KG1 (cell line): Measurements from ENCODE around the gene DDX46.
"Not testable (repeated sequence)": the region's sequence is repeated elsewhere in the genome, so short reads cannot be mapped to it uniquely, and the experiment has no call there.

Experiments
- DNase-seq: peaks from one replicate; lab custom pipeline; 2025; lab: John Stamatoyannopoulos, UW

DDX46 gene

GRCh38 chr5:134845335-134845851 is 86.8 kb downstream of the DDX46 start:
- DNase-seq, result no peak

GRCh38 chr5:134845852-134846640 is 87.5 kb downstream of the DDX46 start, which contains the start of gene C5orf24:
C5orf24 (plus strand) TSS chr5:134845968; CDS start chr5:134854901, 8,933 bp downstream.
- peak; percentile 50 for DNase-seq

DNA sequence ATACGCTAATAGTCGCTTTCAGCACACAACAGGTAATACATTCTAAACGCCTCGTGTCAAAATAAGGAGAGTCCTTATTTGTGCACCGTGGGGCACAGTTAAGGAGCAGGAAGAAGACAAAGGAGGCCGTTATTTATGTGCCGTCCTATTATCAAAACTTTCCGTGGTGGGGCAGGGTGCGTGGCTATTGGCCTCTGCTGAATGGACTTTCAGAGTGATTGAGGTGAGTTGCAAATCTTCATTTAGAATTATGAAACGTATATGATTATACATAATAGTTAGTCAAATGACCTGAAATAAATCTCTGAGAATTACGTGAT is 88.0 kb downstream of the DDX46 start:
- DNase-seq, result no peak

DNA sequence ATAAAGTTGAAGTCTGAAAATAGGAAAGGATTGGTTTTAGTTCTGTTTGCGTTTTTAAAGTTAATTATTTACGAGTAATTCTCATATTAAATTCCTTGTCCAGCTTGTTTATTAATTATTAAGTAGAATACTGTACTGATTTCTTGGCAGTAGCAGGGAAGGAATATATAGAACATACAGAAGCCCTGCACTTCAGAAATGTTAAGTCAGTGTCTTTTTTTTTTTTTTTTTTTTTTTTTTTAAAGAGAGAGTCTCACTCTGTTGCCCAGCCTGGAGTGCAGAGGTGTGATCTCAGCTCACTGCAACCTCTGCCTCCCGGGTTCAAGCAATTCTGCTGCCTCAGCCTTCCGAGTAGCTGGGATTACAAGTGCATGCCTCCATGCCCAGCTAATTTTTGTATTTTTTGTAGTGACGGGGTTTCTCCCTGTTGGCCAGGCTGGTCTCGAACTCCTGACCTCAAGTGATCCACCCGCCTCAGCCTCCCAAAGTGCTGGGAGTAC is 90.9 kb downstream of the DDX46 start:
- not testable (repeated sequence) for DNase-seq

DNA sequence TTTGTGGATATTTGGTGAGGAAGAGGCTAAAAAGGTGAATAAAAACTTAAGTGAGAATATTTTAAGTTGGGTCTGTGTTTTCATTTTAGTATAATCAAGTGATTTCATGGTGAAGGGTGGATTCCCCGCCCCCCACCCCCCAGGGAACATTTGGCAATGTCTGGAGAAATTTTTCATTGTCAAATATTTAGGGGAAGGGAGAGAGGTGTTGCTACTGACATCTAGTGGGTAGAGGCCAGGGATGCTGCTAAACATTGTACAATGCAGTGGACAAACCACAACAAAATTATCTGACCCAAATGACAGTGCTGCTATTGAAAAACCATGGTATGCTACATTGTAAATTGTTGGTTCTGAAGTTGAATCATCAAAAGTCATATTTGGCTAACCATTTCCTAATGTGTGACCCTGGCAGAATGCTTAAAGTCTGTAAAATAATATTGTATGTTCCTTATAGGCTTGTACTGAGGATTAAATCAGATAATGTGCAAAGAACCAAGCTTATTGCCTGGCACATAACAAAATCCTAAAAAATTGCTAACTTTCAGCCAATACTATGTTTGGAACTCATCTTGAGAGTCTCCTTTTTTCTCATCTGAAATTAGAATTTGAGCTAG is 92.8 kb downstream of the DDX46 start:
- DNase-seq, result no peak

- DNase-seq, result not testable (repeated sequence)
Measured at GRCh38 chr5:134856465-134856864, 97.9 kb downstream of the DDX46 start.

GRCh38 chr5:134857401-134857800 is 98.8 kb downstream of the DDX46 start:
- DNase-seq, result no peak

GRCh38 chr5:134864707-134865106 is 106.1 kb downstream of the DDX46 start:
- DNase-seq, result no peak

- no peak for DNase-seq
Measured at GRCh38 chr5:134873494-134873893, 114.9 kb downstream of the DDX46 start.

- DNase-seq, result peak; percentile 45
Measured at GRCh38 chr5:134873987-134874830, 115.6 kb downstream of the DDX46 start, which contains the start of gene TXNDC15. TXNDC15 (plus strand) TSS chr5:134874371; CDS start chr5:134874428, 57 bp downstream.

DNA sequence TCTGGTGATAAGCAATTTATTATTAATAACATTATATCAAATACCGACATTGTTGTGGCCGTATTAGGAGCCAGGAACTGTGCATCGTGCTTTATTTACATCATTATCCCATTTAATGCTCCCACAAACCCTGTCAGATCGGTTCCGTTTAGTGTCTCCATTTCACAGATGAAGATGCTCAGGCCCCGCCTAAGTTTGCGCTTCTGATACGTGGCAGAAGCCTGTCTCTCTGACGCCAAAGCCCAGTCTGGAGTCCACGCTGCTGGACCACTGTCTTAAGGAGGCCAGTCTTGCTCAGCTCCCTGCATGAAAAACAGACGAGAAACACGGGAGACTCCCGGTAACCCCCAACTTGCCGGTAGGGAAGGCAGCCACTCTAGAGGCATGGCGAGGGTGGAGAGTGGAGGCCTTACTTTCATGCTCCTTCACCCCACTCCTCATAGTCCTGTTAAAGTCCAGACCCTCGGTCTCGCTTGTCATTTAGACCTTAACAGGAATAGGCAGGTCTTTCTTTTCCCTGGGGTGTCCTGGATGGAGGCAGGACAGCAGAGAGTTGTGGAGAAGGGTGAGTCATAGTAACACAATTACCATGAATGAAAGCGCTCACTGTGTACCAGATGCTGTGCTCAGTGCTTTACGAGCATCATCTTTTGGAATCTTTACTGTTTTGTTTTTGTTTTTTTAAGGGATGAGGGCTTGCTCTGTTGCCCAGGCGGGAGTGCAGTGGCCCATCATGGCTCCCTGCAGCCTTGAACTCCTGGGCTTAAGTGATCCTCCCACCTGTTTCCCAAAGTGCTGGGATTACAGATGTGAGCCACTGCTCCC is 116.5 kb downstream of the DDX46 start:
- DNase-seq, result no peak

- DNase-seq, result no peak
Measured at GRCh38 chr5:134877159-134877558, 118.6 kb downstream of the DDX46 start.

GRCh38 chr5:134878403-134878802 is 119.8 kb downstream of the DDX46 start:
- no peak for DNase-seq

DNA sequence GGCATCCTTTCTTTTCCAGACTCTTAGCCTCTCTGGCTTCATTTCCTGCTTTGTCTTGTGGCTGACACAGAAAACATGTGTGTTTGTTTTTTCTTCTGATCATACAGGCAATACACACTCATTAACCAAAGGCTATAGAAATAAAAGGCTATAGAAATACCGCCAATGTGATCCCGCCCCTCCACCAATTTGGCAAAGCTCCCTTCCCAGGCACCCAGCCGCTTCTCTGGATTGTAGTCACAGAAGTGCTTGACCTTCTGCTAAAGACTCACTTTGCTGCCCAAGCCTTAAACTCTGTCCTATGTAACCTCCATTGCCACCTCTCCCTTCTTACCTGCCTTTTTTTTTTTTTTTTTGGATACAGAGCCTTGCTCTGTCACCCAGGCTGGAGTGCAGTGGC is 120.9 kb downstream of the DDX46 start:
- DNase-seq, result no peak
